ENCODE results near the gene MMP15.

DNA sequence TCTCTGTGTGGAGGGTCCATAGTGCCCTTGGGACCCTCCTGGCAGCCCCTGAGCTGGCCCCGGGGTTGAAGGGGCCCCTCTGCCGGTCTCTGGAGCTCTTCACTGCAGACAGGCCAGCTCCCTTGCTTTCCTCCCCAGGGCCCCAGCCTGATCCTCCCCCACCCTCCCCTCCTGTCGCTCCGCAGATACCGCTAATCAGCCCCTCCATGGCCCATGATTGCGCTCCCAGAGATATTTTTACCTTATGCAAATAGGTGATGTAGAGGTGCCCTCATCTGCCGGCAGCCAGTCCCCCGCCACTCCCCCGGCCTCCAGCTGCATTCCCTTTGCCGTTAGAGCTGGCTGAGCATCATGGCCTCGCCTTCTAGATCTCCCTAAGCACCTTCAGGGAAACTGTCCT, 9.2 kb downstream of the MMP15 start:
- TF ChIP-seq, protein P1, sequence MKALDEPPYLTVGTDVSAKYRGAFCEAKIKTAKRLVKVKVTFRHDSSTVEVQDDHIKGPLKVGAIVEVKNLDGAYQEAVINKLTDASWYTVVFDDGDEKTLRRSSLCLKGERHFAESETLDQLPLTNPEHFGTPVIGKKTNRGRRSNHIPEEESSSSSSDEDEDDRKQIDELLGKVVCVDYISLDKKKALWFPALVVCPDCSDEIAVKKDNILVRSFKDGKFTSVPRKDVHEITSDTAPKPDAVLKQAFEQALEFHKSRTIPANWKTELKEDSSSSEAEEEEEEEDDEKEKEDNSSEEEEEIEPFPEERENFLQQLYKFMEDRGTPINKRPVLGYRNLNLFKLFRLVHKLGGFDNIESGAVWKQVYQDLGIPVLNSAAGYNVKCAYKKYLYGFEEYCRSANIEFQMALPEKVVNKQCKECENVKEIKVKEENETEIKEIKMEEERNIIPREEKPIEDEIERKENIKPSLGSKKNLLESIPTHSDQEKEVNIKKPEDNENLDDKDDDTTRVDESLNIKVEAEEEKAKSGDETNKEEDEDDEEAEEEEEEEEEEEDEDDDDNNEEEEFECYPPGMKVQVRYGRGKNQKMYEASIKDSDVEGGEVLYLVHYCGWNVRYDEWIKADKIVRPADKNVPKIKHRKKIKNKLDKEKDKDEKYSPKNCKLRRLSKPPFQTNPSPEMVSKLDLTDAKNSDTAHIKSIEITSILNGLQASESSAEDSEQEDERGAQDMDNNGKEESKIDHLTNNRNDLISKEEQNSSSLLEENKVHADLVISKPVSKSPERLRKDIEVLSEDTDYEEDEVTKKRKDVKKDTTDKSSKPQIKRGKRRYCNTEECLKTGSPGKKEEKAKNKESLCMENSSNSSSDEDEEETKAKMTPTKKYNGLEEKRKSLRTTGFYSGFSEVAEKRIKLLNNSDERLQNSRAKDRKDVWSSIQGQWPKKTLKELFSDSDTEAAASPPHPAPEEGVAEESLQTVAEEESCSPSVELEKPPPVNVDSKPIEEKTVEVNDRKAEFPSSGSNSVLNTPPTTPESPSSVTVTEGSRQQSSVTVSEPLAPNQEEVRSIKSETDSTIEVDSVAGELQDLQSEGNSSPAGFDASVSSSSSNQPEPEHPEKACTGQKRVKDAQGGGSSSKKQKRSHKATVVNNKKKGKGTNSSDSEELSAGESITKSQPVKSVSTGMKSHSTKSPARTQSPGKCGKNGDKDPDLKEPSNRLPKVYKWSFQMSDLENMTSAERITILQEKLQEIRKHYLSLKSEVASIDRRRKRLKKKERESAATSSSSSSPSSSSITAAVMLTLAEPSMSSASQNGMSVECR (CRISPR knock-in tag; IDR thresholded peaks at IDR 0.05; ENCODE audit: borderline replicate concordance), result no peak
- TF ChIP-seq, protein P2, sequence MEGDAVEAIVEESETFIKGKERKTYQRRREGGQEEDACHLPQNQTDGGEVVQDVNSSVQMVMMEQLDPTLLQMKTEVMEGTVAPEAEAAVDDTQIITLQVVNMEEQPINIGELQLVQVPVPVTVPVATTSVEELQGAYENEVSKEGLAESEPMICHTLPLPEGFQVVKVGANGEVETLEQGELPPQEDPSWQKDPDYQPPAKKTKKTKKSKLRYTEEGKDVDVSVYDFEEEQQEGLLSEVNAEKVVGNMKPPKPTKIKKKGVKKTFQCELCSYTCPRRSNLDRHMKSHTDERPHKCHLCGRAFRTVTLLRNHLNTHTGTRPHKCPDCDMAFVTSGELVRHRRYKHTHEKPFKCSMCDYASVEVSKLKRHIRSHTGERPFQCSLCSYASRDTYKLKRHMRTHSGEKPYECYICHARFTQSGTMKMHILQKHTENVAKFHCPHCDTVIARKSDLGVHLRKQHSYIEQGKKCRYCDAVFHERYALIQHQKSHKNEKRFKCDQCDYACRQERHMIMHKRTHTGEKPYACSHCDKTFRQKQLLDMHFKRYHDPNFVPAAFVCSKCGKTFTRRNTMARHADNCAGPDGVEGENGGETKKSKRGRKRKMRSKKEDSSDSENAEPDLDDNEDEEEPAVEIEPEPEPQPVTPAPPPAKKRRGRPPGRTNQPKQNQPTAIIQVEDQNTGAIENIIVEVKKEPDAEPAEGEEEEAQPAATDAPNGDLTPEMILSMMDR (IDR thresholded peaks at IDR 0.05), result no peak
- TF ChIP-seq, protein P3, sequence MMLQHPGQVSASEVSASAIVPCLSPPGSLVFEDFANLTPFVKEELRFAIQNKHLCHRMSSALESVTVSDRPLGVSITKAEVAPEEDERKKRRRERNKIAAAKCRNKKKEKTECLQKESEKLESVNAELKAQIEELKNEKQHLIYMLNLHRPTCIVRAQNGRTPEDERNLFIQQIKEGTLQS (CRISPR knock-in tag; conservative IDR thresholded peaks at IDR 0.05), result no peak
- TF ChIP-seq ESRRA (CRISPR knock-in tag; IDR thresholded peaks at IDR 0.05; ENCODE audit: borderline replicate concordance) (no peak), IRF2 (CRISPR knock-in tag; IDR thresholded peaks at IDR 0.05; ENCODE audit: borderline replicate concordance, low read depth) (no peak), TCF7 (CRISPR knock-in tag; IDR thresholded peaks at IDR 0.05; ENCODE audit: low read depth) (no peak)
- TF ChIP-seq, protein P4, sequence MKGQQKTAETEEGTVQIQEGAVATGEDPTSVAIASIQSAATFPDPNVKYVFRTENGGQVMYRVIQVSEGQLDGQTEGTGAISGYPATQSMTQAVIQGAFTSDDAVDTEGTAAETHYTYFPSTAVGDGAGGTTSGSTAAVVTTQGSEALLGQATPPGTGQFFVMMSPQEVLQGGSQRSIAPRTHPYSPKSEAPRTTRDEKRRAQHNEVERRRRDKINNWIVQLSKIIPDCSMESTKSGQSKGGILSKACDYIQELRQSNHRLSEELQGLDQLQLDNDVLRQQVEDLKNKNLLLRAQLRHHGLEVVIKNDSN (CRISPR knock-in tag; IDR thresholded peaks at IDR 0.05), result no peak
